Neural cell (in vitro differentiated cells): ENCODE results near the gene RARG. TPM values are rescaled to one million over a fixed set of nuclear protein-coding genes. Genes with fewer than 3 reads are reported as not detected.

Experiments
- H2AFZ ChIP-seq: fragments of 200-600, 300-800 bp; sonication (generic), shearing (Covaris generic); 2 replicates; pipeline ENCODE4 v1.6.0; 2014; ENCODE audit warnings: low read depth, mild to moderate bottlenecking, antibody characterized with exemption, low read length, moderate library complexity
- H3F3A ChIP-seq: fragments of 200-600 bp; shearing (Covaris generic); 2 replicates; pipeline ENCODE4 v1.6.1; 2016; ENCODE audit warnings: mild to moderate bottlenecking, moderate library complexity, mixed read lengths, antibody characterized with exemption, low read length; ENCODE audit not compliant: insufficient read depth, poor library complexity, severe bottlenecking
- H3K27ac ChIP-seq: fragments of 200-600, 300-800 bp; sonication (generic), shearing (Covaris generic); 2 replicates; pipeline ENCODE4 v1.5.1; 2014; ENCODE audit warnings: mild to moderate bottlenecking, low read length, moderate library complexity
- H3K27me3 ChIP-seq: fragments of 300-800, 200-600 bp; sonication (generic), shearing (Covaris generic); 2 replicates; pipeline ENCODE4 v1.6.0; 2014; ENCODE audit warnings: mild to moderate bottlenecking, low read depth, low read length, moderate library complexity; ENCODE audit not compliant: insufficient read depth
- H3K36me3 ChIP-seq: fragments of 300-800, 200-600 bp; sonication (generic), shearing (Covaris generic); 2 replicates; pipeline ENCODE4 v1.5.1; 2014; ENCODE audit warnings: mild to moderate bottlenecking, antibody characterized with exemption, low read length, moderate library complexity; ENCODE audit not compliant: insufficient read depth
- H3K4me2 ChIP-seq: fragments of 300-800, 200-600 bp; sonication (generic), shearing (Covaris generic); 2 replicates; pipeline ENCODE4 v1.6.0; 2014; ENCODE audit warnings: mild to moderate bottlenecking, low read length
- H3K4me3 ChIP-seq: fragments of 300-800, 200-600 bp; sonication (generic), shearing (Covaris generic); 2 replicates; pipeline ENCODE4 v1.5.1; 2014; ENCODE audit warnings: mild to moderate bottlenecking, low read length, moderate library complexity
- H3K79me2 ChIP-seq: fragments of 200-600 bp; shearing (Covaris generic); replicated peaks from 2 replicates; pipeline ENCODE4 v1.6.0; 2014; ENCODE audit warnings: mild to moderate bottlenecking, low read length, moderate library complexity; ENCODE audit not compliant: insufficient read depth
- H3K9ac ChIP-seq: fragments of 300-800, 200-600 bp; sonication (generic), shearing (Covaris generic); 2 replicates; pipeline ENCODE4 v1.6.1; 2016; ENCODE audit warnings: mild to moderate bottlenecking, low read length, mixed read lengths
- H3K9me2 ChIP-seq: fragments of 200-600 bp; shearing (Covaris generic); 2 replicates; pipeline ENCODE4 v1.6.1; 2016; ENCODE audit warnings: mild to moderate bottlenecking, low read length, mixed read lengths; ENCODE audit not compliant: insufficient read depth
- H3K9me3 ChIP-seq: fragments of 200-600, 300-800 bp; sonication (generic), shearing (Covaris generic); 2 replicates; pipeline ENCODE4 v1.6.1; 2016; ENCODE audit warnings: mild to moderate bottlenecking, mixed run types, low read length, moderate library complexity, mixed read lengths
- H4K20me1 ChIP-seq: fragments of 200-600 bp; shearing (Covaris generic); 2 replicates; pipeline ENCODE4 v1.6.1; 2016; ENCODE audit warnings: mild to moderate bottlenecking, mixed run types; ENCODE audit not compliant: insufficient read depth
- CTCF ChIP-seq: fragments of 450-650 bp; IDR thresholded peaks from 2 replicates; pipeline ENCODE4 v1.5.1; 2014; ENCODE audit warnings: antibody characterized with exemption, mild to moderate bottlenecking, moderate library complexity; ENCODE audit not compliant: poor library complexity, severe bottlenecking
- EP300 ChIP-seq: fragments of 450-650 bp; conservative IDR thresholded peaks from 2 replicates; pipeline ENCODE4 v1.6.1; 2014; ENCODE audit warnings: antibody characterized with exemption, mild to moderate bottlenecking, moderate library complexity; ENCODE audit not compliant: poor library complexity, severe bottlenecking
- EZH2 ChIP-seq: fragments of 200-600, 300-800 bp; shearing (Covaris generic), sonication (generic); IDR thresholded peaks from 2 replicates; pipeline ENCODE4 v1.6.1; 2014; ENCODE audit warnings: antibody characterized with exemption, low read length, borderline replicate concordance, mild to moderate bottlenecking; ENCODE audit not compliant: insufficient read depth, poor library complexity, severe bottlenecking
- MXI1 ChIP-seq: fragments of 450-650 bp; conservative IDR thresholded peaks from 2 replicates; pipeline ENCODE4 v1.6.1; 2014; ENCODE audit warnings: antibody characterized with exemption, mild to moderate bottlenecking; ENCODE audit not compliant: poor library complexity, severe bottlenecking
- POLR2AphosphoS5 ChIP-seq: IDR thresholded peaks from 2 replicates; pipeline ENCODE4 v1.6.1; 2012
- RAD21 ChIP-seq: fragments of 450-650 bp; conservative IDR thresholded peaks from 2 replicates; pipeline ENCODE4 v1.6.1; 2014; ENCODE audit warnings: antibody characterized with exemption, mild to moderate bottlenecking, moderate library complexity
- REST ChIP-seq: IDR thresholded peaks from 2 replicates; pipeline ENCODE4 v1.6.1; 2012; ENCODE audit warnings: borderline replicate concordance
- SMC3 ChIP-seq: fragments of 450-650 bp; conservative IDR thresholded peaks from 2 replicates; pipeline ENCODE4 v1.6.1; 2014; ENCODE audit warnings: antibody characterized with exemption, mild to moderate bottlenecking, moderate library complexity; ENCODE audit not compliant: poor library complexity
- TAF1 ChIP-seq: IDR thresholded peaks from 2 replicates; pipeline ENCODE4 v1.6.1; 2012; ENCODE audit warnings: low read depth
- polyA plus RNA-seq: library from polyadenylated mRNA; depleted of rRNA; stranded (reverse); fragments of >200 nt; gene quantifications from 2 replicates; pipeline ENCODE4 v1.2.3, GENCODE V29; 2014

The RARG gene
- polyA plus RNA-seq, 1 donor from 2014 or later: 0.61 TPM

- Histone ChIP-seq H3K9me3 (no peaks in the 10 kb centered on the region), H3K9ac (no peak overlapping the region), H2AFZ (no peak overlapping the region), H3K79me2 (no peaks in the 10 kb centered on the region), H3K27ac (no peak overlapping the region), H3K4me2 (no peak overlapping the region), H3F3A (no peaks in the 10 kb centered on the region), H4K20me1 (no peaks in the 10 kb centered on the region), H3K27me3 (peaks cover 15% of the 10 kb centered on the region), H3K4me3 (no peak overlapping the region), H3K36me3 (no peaks in the 10 kb centered on the region), H3K9me2 (no peaks in the 10 kb centered on the region)
- TF ChIP-seq POLR2AphosphoS5: no peak
- no peak for TF ChIP-seq CTCF
- TF ChIP-seq EZH2: no peak
- TF ChIP-seq TAF1: no peak
- no peak for TF ChIP-seq RAD21
- TF ChIP-seq MXI1: no peak
These were observed 4.2 kb downstream of the RARG start for GRCh38 chr12:53227836-53228235.

GRCh38 chr12:53227341-53227740 lies 4.7 kb downstream of the RARG start:
- H4K20me1 ChIP-seq: no peaks in the 10 kb centered on the region
- H3F3A ChIP-seq: no peaks in the 10 kb centered on the region
- H3K36me3 ChIP-seq: no peaks in the 10 kb centered on the region
- H3K79me2 ChIP-seq: no peaks in the 10 kb centered on the region
- TF ChIP-seq REST: no peak
- TF ChIP-seq RAD21: no peak
- no peak for TF ChIP-seq MXI1
- no peak for TF ChIP-seq POLR2AphosphoS5
- TF ChIP-seq SMC3: no peak
- TF ChIP-seq EZH2: no peak
- TF ChIP-seq EP300: no peak
- no peak for TF ChIP-seq CTCF
- no peak for TF ChIP-seq TAF1
- no peak overlapping the region for H2AFZ ChIP-seq
- H3K4me3 ChIP-seq: no peak overlapping the region
- H3K9me3 ChIP-seq: no peaks in the 10 kb centered on the region
- H3K9ac ChIP-seq: no peak overlapping the region
- H3K9me2 ChIP-seq: no peaks in the 10 kb centered on the region
- H3K27ac ChIP-seq: no peak overlapping the region
- H3K27me3 ChIP-seq: peaks cover 10% of the 10 kb centered on the region
- H3K4me2 ChIP-seq: no peak overlapping the region
